Measurements from ENCODE around the gene UPP2. TPM values are rescaled to one million over a fixed set of nuclear protein-coding genes. Genes with fewer than 3 reads are reported as not detected.

Gene UPP2
- total RNA-seq, 2 donors from 2014 or later = not detected

DNA sequence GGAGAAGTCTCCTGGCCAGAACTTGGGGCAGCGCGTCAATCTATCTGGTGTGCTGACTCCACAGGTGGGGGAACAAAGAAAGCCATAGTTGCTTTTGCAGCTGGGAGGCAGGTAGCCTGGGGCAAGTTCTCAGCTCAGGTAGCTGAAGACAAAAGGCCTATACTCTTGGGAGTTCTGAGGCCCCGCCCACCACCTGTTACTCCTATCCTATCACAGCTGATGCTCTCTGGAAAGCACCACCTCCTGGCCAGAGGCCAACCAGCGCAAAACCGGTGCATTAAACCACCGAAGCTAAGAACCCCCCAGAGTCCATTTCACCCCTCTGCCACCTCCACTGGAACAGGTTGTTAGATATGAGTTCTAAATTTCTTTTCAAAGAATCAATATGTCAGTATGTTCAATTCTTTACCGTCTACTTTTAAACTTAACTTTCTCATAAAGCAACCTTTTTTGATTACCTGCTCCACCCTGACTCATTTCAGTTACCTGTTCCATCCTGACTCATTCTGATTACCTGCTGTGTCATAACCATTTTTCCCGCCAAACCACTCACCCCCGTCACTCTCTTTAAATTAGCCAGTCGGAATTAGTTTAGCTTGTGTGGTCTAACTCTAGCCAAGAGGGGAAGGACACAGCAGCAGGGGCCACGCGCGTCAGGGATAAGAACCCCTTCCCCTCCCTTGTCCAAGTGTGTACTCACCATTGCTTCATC, 43.4 kb downstream of the UPP2 start:
- 96% methylated on average over 13 of the region's 13 CpGs for WGBS
- TF ChIP-seq POLR2A (IDR thresholded peaks at IDR 0.05) (no peak), POLR2AphosphoS5 (IDR thresholded peaks at IDR 0.05) (no peak)
- TF ChIP-seq, protein P1, sequence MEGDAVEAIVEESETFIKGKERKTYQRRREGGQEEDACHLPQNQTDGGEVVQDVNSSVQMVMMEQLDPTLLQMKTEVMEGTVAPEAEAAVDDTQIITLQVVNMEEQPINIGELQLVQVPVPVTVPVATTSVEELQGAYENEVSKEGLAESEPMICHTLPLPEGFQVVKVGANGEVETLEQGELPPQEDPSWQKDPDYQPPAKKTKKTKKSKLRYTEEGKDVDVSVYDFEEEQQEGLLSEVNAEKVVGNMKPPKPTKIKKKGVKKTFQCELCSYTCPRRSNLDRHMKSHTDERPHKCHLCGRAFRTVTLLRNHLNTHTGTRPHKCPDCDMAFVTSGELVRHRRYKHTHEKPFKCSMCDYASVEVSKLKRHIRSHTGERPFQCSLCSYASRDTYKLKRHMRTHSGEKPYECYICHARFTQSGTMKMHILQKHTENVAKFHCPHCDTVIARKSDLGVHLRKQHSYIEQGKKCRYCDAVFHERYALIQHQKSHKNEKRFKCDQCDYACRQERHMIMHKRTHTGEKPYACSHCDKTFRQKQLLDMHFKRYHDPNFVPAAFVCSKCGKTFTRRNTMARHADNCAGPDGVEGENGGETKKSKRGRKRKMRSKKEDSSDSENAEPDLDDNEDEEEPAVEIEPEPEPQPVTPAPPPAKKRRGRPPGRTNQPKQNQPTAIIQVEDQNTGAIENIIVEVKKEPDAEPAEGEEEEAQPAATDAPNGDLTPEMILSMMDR (IDR thresholded peaks at IDR 0.05) = no peak

GRCh38 chr2:158153270-158154015, 51.8 kb downstream of the UPP2 start:
- DNase-seq (ENCODE audit: low spot score) = no peak
- TF ChIP-seq POLR2AphosphoS5 (IDR thresholded peaks at IDR 0.05) (no peak), POLR2A (IDR thresholded peaks at IDR 0.05) (no peak)
- TF ChIP-seq, protein P1 (IDR thresholded peaks at IDR 0.05) = no peak
- Histone ChIP-seq H3K4me1 (replicated peaks) (no peaks in the 10 kb centered on the region), H3K27me3 (replicated peaks; ENCODE audit: insufficient read depth) (no peaks in the 10 kb centered on the region), H3K36me3 (no peaks in the 10 kb centered on the region), H3K4me3 (no peak overlapping the region), H3K27ac (no peak overlapping the region), H3K9me3 (no peaks in the 10 kb centered on the region)
- intact Hi-C loops (cut with DNase I) = no loop called here
- 71% methylated on average over 3 of the region's 3 CpGs for WGBS

More for the DNA sequence above, 43.4 kb downstream of the UPP2 start:
- no peaks in the 10 kb centered on the region for H3K36me3 ChIP-seq
- no peak overlapping the region for H3K27ac ChIP-seq
- DNase-seq (ENCODE audit: low spot score) = no peak
- H3K9me3 ChIP-seq = no peaks in the 10 kb centered on the region
- H3K4me3 ChIP-seq = no peak overlapping the region
- no peaks in the 10 kb centered on the region for H3K4me1 ChIP-seq (replicated peaks)
- no peaks in the 10 kb centered on the region for H3K27me3 ChIP-seq (replicated peaks; ENCODE audit: insufficient read depth)
- intact Hi-C loops (cut with DNase I) = no loop called here

- H3K4me1 ChIP-seq (replicated peaks) = no peaks in the 10 kb centered on the region
- H3K4me3 ChIP-seq = no peak overlapping the region
- no peaks in the 10 kb centered on the region for H3K27me3 ChIP-seq (replicated peaks; ENCODE audit: insufficient read depth)
- intact Hi-C loops (cut with DNase I) = no loop called here
- DNase-seq (ENCODE audit: low spot score) = no peak
- TF ChIP-seq POLR2AphosphoS5 (IDR thresholded peaks at IDR 0.05) = no peak
- TF ChIP-seq, protein P1 (IDR thresholded peaks at IDR 0.05) = no peak
- TF ChIP-seq POLR2A (IDR thresholded peaks at IDR 0.05) = no peak
- no peak overlapping the region for H3K27ac ChIP-seq
- no peaks in the 10 kb centered on the region for H3K9me3 ChIP-seq
- no peaks in the 10 kb centered on the region for H3K36me3 ChIP-seq
These were observed 52.9 kb downstream of the UPP2 start for GRCh38 chr2:158154596-158154995.

DNA sequence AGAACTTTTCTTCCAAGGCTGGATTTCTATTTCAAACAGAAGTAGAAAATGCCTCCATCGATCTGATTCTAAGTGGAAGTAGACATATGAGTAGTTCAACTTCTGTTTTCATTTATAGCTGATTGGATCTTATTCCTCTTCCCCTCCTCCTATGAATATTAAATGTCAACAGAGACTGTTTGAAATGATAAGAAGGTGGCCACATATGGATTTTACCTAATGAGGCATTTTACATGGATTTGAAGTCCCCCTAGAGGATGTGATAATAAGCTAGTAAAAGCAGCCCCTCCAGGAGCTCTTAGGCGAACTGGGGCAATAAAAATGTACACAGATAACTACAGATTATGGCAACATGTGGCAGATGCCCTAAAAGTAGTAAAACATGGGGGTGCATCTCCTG, 71.0 kb downstream of the UPP2 start:
- Histone ChIP-seq H3K36me3 (no peaks in the 10 kb centered on the region), H3K4me3 (no peak overlapping the region), H3K27me3 (replicated peaks; ENCODE audit: insufficient read depth) (no peaks in the 10 kb centered on the region), H3K9me3 (no peaks in the 10 kb centered on the region), H3K27ac (no peak overlapping the region), H3K4me1 (replicated peaks) (no peaks in the 10 kb centered on the region)
- WGBS = 47% methylated on average over 2 of the region's 2 CpGs
- no peak for DNase-seq (ENCODE audit: low spot score)
- TF ChIP-seq POLR2A (IDR thresholded peaks at IDR 0.05) (no peak), POLR2AphosphoS5 (IDR thresholded peaks at IDR 0.05) (no peak)
- TF ChIP-seq, protein P1 (IDR thresholded peaks at IDR 0.05) = no peak
- intact Hi-C loops (cut with DNase I) = no loop called here
